ENCODE measurements around the gene ITPRIPL2.

ITPRIPL2 gene

GRCh38 chr16:19084879-19085278 is 28.9 kb upstream of the ITPRIPL2 start:
- H3K4me3 ChIP-seq (ENCODE audit: low read depth, low read length), result no peak overlapping the region
- DNase-seq (ENCODE audit: low read depth, low spot score), result no peak
- no peak for TF ChIP-seq CTCF (IDR thresholded peaks at IDR 0.05; ENCODE audit: insufficient read depth, low read length, missing control alignments)
- POLR2A ChIA-PET, result no interaction called here
- CTCF ChIA-PET, result interaction anchor here (1.2 to 9.6 kb wide), 18 partner anchors 8 to 417 kb away, joined by 3 to 161 read pairs (median 24); partner anchors contain the start of genes COQ7, ITPRIPL2 and TMC7

- H3K4me3 ChIP-seq (ENCODE audit: low read depth, low read length), result no peak overlapping the region
- no peak for TF ChIP-seq CTCF (IDR thresholded peaks at IDR 0.05; ENCODE audit: insufficient read depth, low read length, missing control alignments)
- ChIA-PET POLR2A (interaction anchor here (0.9 kb wide), 1 partner anchor 34 kb away, joined by 3 read pairs; no protein-coding TSS in a partner anchor), CTCF (interaction anchor here (0.6 to 9.6 kb wide), 49 partner anchors 9 to 430 kb away, joined by 3 to 161 read pairs (median 5); partner anchors contain the start of genes COQ7, ITPRIPL2 and TMC7)
- DNase-seq (ENCODE audit: low read depth, low spot score), result no peak
These were observed 28.0 kb upstream of the ITPRIPL2 start for GRCh38 chr16:19085679-19086200.

GRCh38 chr16:19086322-19087199 is 27.2 kb upstream of the ITPRIPL2 start:
- peak; percentile 98 for TF ChIP-seq CTCF (IDR thresholded peaks at IDR 0.05; ENCODE audit: insufficient read depth, low read length, missing control alignments)
- peak; percentile 14 for DNase-seq (ENCODE audit: low read depth, low spot score)
- ChIA-PET CTCF (interaction anchor here (0.6 to 9.6 kb wide), 50 partner anchors 9 to 470 kb away, joined by 3 to 161 read pairs (median 5); partner anchors contain the start of genes COQ7, ITPRIPL2 and TMC7), POLR2A (interaction anchor here (0.6 to 0.9 kb wide), 2 partner anchors 32 to 33 kb away, joined by 3 read pairs; no protein-coding TSS in a partner anchor)
- peak overlapping the region; percentile 63 for H3K4me3 ChIP-seq (ENCODE audit: low read depth, low read length)

- no peak overlapping the region for H3K4me3 ChIP-seq (ENCODE audit: low read depth, low read length)
- no peak for TF ChIP-seq CTCF (IDR thresholded peaks at IDR 0.05; ENCODE audit: insufficient read depth, low read length, missing control alignments)
- POLR2A ChIA-PET, result no interaction called here
- DNase-seq (ENCODE audit: low read depth, low spot score), result no peak
- CTCF ChIA-PET, result interaction anchor here (5.6 to 9.6 kb wide), 3 partner anchors 93 to 414 kb away, joined by 88 to 161 read pairs (median 102); no protein-coding TSS in a partner anchor
These were observed 25.3 kb upstream of the ITPRIPL2 start for GRCh38 chr16:19088341-19088916.

GRCh38 chr16:19089410-19089955 is 24.3 kb upstream of the ITPRIPL2 start:
- no peak for DNase-seq (ENCODE audit: low read depth, low spot score)
- H3K4me3 ChIP-seq (ENCODE audit: low read depth, low read length), result no peak overlapping the region
- ChIA-PET POLR2A (no interaction called here), CTCF (interaction anchor here (1.1 to 9.6 kb wide), 3 partner anchors 92 to 470 kb away, joined by 5 to 161 read pairs (median 88); no protein-coding TSS in a partner anchor)
- no peak for TF ChIP-seq CTCF (IDR thresholded peaks at IDR 0.05; ENCODE audit: insufficient read depth, low read length, missing control alignments)

Measured in AG04449 (cell line).